ENCODE measurements around the gene NUP62.

DNA sequence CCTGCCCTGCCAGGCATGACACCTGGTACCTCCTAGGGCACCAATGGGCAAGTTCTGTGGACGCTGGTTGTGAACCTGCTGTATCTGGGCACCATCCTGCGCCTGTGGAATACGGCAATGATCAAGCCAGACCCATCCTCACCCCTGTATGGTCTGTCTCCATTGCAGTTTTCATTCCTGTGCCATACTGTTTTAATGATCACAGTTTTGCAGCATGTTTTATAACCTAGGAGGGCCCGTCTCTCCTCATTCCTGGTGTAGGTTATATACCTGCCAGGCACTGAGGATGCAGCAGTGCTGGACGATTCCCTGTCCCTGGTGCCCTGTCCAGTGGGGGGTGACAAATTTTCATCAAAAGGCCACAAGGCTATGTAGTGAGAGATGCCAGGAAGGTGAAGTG, 46.2 kb downstream of the NUP62 start:
- TF ChIP-seq POLR2A (IDR thresholded peaks at IDR 0.05): no peak
- TF ChIP-seq, protein P1, sequence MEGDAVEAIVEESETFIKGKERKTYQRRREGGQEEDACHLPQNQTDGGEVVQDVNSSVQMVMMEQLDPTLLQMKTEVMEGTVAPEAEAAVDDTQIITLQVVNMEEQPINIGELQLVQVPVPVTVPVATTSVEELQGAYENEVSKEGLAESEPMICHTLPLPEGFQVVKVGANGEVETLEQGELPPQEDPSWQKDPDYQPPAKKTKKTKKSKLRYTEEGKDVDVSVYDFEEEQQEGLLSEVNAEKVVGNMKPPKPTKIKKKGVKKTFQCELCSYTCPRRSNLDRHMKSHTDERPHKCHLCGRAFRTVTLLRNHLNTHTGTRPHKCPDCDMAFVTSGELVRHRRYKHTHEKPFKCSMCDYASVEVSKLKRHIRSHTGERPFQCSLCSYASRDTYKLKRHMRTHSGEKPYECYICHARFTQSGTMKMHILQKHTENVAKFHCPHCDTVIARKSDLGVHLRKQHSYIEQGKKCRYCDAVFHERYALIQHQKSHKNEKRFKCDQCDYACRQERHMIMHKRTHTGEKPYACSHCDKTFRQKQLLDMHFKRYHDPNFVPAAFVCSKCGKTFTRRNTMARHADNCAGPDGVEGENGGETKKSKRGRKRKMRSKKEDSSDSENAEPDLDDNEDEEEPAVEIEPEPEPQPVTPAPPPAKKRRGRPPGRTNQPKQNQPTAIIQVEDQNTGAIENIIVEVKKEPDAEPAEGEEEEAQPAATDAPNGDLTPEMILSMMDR (IDR thresholded peaks at IDR 0.05): no peak
